Measurements from ENCODE around the gene SAMD4B. TPM values are rescaled to one million over a fixed set of nuclear protein-coding genes. Genes with fewer than 3 reads are reported as not detected.

Gene SAMD4B
- total RNA-seq, 1 donor from 2014 or later, result 53.3 TPM

- ATAC-seq, result peak; percentile 1
Measured at GRCh38 chr19:39428283-39429112, 86.3 kb downstream of the SAMD4B start.

GRCh38 chr19:39430675-39431593, 88.7 kb downstream of the SAMD4B start:
- ATAC-seq, result peak; percentile 86

- no peak for ATAC-seq
Measured at GRCh38 chr19:39432677-39433025, 90.4 kb downstream of the SAMD4B start.

- no peak for ATAC-seq
Measured at GRCh38 chr19:39433480-39434079, 91.4 kb downstream of the SAMD4B start.

GRCh38 chr19:39434123-39435076, 92.2 kb downstream of the SAMD4B start:
- no peak for ATAC-seq

Other genes starting within 250 kb of the SAMD4B start
- gene PAK4, start 216.6 kb upstream of the SAMD4B start, total RNA-seq, result 40.8 TPM
- gene NCCRP1, start 145.5 kb upstream of the SAMD4B start, total RNA-seq, result 298 TPM
- gene SYCN, start 138.2 kb upstream of the SAMD4B start, total RNA-seq, result not detected
- gene IFNL3, start 97.4 kb upstream of the SAMD4B start, total RNA-seq, result not detected
- not detected for gene IFNL4, start 93.6 kb upstream of the SAMD4B start, total RNA-seq
- gene IFNL2, start 74.0 kb upstream of the SAMD4B start, total RNA-seq, result not detected
- gene IFNL1, start 46.0 kb upstream of the SAMD4B start, total RNA-seq, result not detected
- 0.08 TPM for gene LRFN1, start 21.6 kb upstream of the SAMD4B start, total RNA-seq
- gene GMFG, start 6.4 kb upstream of the SAMD4B start, total RNA-seq, result 2.3 TPM
- 29.5 TPM for gene PAF1, start 48.7 kb downstream of the SAMD4B start, total RNA-seq
- 21.4 TPM for gene MED29, start 49.0 kb downstream of the SAMD4B start, total RNA-seq
- 141 TPM for gene ZFP36, start 64.4 kb downstream of the SAMD4B start, total RNA-seq
- gene PLEKHG2, start 70.2 kb downstream of the SAMD4B start, total RNA-seq, result 12.8 TPM
- gene RPS16, start 93.5 kb downstream of the SAMD4B start, total RNA-seq, result 2,374 TPM
- 46.6 TPM for gene SUPT5H, start 103.2 kb downstream of the SAMD4B start, total RNA-seq
- 55.6 TPM for gene TIMM50, start 138.4 kb downstream of the SAMD4B start, total RNA-seq
- not detected for gene DLL3, start 156.5 kb downstream of the SAMD4B start, total RNA-seq
- not detected for gene SELENOV, start 172.7 kb downstream of the SAMD4B start, total RNA-seq
- gene EID2B, start 190.4 kb downstream of the SAMD4B start, total RNA-seq, result 0.20 TPM
- gene EID2, start 197.7 kb downstream of the SAMD4B start, total RNA-seq, result 6.7 TPM

Measured in esophagus mucosa (tissue), 1 donor.